Bone marrow (tissue), 2 donors: ENCODE results near the gene STK36.

Experiments used
- DNase-seq, 2 donors: peaks; one replicate each; lab custom pipeline; 2025; lab: John Stamatoyannopoulos, UW

Gene STK36

GRCh38 chr2:218671654-218672566, at the start of gene STK36, which contains the start of gene RNF25:
Gene STK36 (plus strand): TSS chr2:218672086. CDS start chr2:218672830, 744 bp downstream.
Gene RNF25 (minus strand): TSS chr2:218672002. CDS start chr2:218671970, 32 bp downstream.
- peak; percentile 27 to 77 for DNase-seq

GRCh38 chr2:218622606-218623365, 49.1 kb upstream of the STK36 start:
- no peak for DNase-seq

- no peak for DNase-seq
These were observed 48.5 kb upstream of the STK36 start for GRCh38 chr2:218623366-218623705.

GRCh38 chr2:218626369-218626768, 45.5 kb upstream of the STK36 start:
- no peak for DNase-seq

- no peak for DNase-seq
These were observed 43.9 kb upstream of the STK36 start for GRCh38 chr2:218627939-218628338.

GRCh38 chr2:218631837-218632236, 40.0 kb upstream of the STK36 start:
- no peak for DNase-seq

GRCh38 chr2:218635719-218636118, 36.2 kb upstream of the STK36 start:
- DNase-seq = no peak

- no peak for DNase-seq
These were observed 33.5 kb upstream of the STK36 start for GRCh38 chr2:218638372-218638771.

- no peak for DNase-seq
These were observed 29.7 kb upstream of the STK36 start for GRCh38 chr2:218642121-218642656.

GRCh38 chr2:218642786-218643185, 29.1 kb upstream of the STK36 start:
- DNase-seq = no peak

- DNase-seq = no peak
These were observed 28.1 kb upstream of the STK36 start for GRCh38 chr2:218643751-218644310.

GRCh38 chr2:218644721-218645120, 27.2 kb upstream of the STK36 start:
- DNase-seq = no peak

- no peak for DNase-seq
These were observed 26.8 kb upstream of the STK36 start for GRCh38 chr2:218645126-218645525.

- peak in 1 of 2 donors; percentile 26 for DNase-seq
These were observed 23.6 kb upstream of the STK36 start for GRCh38 chr2:218648088-218648786.

- no peak for DNase-seq
These were observed 23.1 kb upstream of the STK36 start for GRCh38 chr2:218648787-218649100.

- no peak for DNase-seq
These were observed 16.1 kb upstream of the STK36 start for GRCh38 chr2:218655751-218656150.

GRCh38 chr2:218658671-218659257, 13.1 kb upstream of the STK36 start:
- DNase-seq = no peak

GRCh38 chr2:218659258-218659987, 12.5 kb upstream of the STK36 start, which contains the start of the genes BCS1L and ZNF142:
Gene BCS1L (plus strand): TSS chr2:218659683. CDS start chr2:218660988, 1,305 bp downstream.
Gene ZNF142 (minus strand): TSS chr2:218659623. CDS start chr2:218656429, 3,194 bp downstream.
- peak; percentile 55 to 95 for DNase-seq

GRCh38 chr2:218659988-218660358, 11.9 kb upstream of the STK36 start:
- DNase-seq = no peak

- no peak for DNase-seq
These were observed 9.5 kb upstream of the STK36 start for GRCh38 chr2:218662377-218662776.

GRCh38 chr2:218662827-218663226, 9.1 kb upstream of the STK36 start:
- no peak for DNase-seq
